Stimulated activated CD8-positive, alpha-beta memory T cell treated with anti-CD3 and anti-CD28 coated beads, Interleukin-4, amount 100 ng/mL, for 1 hour (primary cell): ENCODE results near the gene RBMS1.

Experiments used
- DNase-seq, 2 donors: peaks; one replicate each; pipeline ENCODE4 v3.0.0-alpha.2; 2020; ENCODE audit warnings: low read depth in 2 of 2, low spot score in 1 of 2

RBMS1 gene

GRCh38 chr2:160336635-160337034 lies 157.0 kb downstream of the RBMS1 start:
- DNase-seq: no peak

GRCh38 chr2:160336105-160336504 lies 157.5 kb downstream of the RBMS1 start:
- DNase-seq: no peak

GRCh38 chr2:160335441-160335840 lies 158.2 kb downstream of the RBMS1 start:
- DNase-seq: no peak

GRCh38 chr2:160334028-160334741 lies 159.4 kb downstream of the RBMS1 start:
- no peak for DNase-seq

- DNase-seq: no peak
Measured at GRCh38 chr2:160333324-160334027, 160.1 kb downstream of the RBMS1 start.

GRCh38 chr2:160332318-160332717 lies 161.3 kb downstream of the RBMS1 start:
- DNase-seq: no peak

GRCh38 chr2:160331258-160332025 lies 162.2 kb downstream of the RBMS1 start:
- no peak for DNase-seq

GRCh38 chr2:160328811-160329527 lies 164.6 kb downstream of the RBMS1 start:
- no peak for DNase-seq

- no peak for DNase-seq
Measured at GRCh38 chr2:160326786-160327185, 166.8 kb downstream of the RBMS1 start.

- DNase-seq: no peak
Measured at GRCh38 chr2:160325418-160325817, 168.2 kb downstream of the RBMS1 start.

- DNase-seq: no peak
Measured at GRCh38 chr2:160324917-160325316, 168.7 kb downstream of the RBMS1 start.

- no peak for DNase-seq
Measured at GRCh38 chr2:160324161-160324800, 169.3 kb downstream of the RBMS1 start.

- no peak for DNase-seq
Measured at GRCh38 chr2:160322320-160322719, 171.3 kb downstream of the RBMS1 start.

GRCh38 chr2:160321006-160321405 lies 172.6 kb downstream of the RBMS1 start:
- no peak for DNase-seq

GRCh38 chr2:160319700-160320099 lies 173.9 kb downstream of the RBMS1 start:
- no peak for DNase-seq

GRCh38 chr2:160318218-160318617 lies 175.4 kb downstream of the RBMS1 start:
- DNase-seq: no peak

GRCh38 chr2:160317181-160318099 lies 176.2 kb downstream of the RBMS1 start:
- no peak for DNase-seq

GRCh38 chr2:160315337-160315736 lies 178.3 kb downstream of the RBMS1 start:
- no peak for DNase-seq

GRCh38 chr2:160310118-160310828 lies 183.3 kb downstream of the RBMS1 start:
- DNase-seq: no peak
